Measurements from ENCODE around the gene TSHZ2.

TSHZ2 gene

DNA sequence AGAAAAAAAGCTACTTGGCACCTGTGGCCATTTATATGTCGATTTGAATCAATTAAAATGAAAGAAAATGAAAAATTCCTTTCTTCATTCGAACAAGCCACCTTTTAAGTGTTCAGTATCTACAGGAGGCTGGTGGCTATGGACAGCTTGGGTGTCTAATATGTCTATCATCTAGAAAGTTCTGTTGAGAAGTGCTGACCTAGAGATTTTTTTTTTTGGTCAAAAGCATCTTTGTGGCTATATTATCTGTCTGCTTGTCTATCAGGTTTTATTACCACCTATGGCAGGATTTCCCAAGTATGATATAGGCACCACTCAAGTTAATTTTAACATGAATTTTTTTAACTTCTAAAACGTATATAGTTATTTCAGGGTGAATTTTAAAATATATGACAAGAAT, 250.8 kb downstream of the TSHZ2 start:
- TF ChIP-seq, protein P1, sequence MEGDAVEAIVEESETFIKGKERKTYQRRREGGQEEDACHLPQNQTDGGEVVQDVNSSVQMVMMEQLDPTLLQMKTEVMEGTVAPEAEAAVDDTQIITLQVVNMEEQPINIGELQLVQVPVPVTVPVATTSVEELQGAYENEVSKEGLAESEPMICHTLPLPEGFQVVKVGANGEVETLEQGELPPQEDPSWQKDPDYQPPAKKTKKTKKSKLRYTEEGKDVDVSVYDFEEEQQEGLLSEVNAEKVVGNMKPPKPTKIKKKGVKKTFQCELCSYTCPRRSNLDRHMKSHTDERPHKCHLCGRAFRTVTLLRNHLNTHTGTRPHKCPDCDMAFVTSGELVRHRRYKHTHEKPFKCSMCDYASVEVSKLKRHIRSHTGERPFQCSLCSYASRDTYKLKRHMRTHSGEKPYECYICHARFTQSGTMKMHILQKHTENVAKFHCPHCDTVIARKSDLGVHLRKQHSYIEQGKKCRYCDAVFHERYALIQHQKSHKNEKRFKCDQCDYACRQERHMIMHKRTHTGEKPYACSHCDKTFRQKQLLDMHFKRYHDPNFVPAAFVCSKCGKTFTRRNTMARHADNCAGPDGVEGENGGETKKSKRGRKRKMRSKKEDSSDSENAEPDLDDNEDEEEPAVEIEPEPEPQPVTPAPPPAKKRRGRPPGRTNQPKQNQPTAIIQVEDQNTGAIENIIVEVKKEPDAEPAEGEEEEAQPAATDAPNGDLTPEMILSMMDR (IDR thresholded peaks at IDR 0.05; ENCODE audit: low read depth, low read length): no peak
- no peak overlapping the region for H3K4me3 ChIP-seq (replicated peaks in 1 of 2; ENCODE audit: low read depth in 2 of 2, low read length in 2 of 2)

DNA sequence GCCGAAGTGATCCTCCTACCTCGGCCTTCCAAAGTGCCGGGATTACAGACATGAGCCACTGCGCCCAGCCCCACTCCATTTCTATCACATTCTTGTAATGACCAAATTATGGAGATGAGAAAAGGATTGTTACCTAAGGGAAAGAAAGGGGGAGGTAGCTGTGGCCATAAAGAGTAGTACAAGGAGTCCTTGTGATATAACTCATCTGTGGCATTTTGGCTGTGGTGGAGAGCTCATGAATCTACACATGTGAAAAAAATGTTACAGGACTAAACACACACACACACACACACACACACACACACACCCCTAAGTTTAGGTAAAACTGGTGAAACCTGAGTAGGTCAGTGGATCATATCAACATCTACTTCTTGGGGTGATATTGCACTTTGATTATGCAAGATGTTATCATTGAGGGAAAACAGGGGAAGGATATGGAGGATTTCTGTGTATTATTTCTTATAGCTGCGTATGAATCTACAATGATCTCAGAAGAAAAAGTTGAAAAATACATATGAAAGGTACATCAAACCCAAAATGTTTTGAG, 251.5 kb downstream of the TSHZ2 start:
- TF ChIP-seq, protein P1 (IDR thresholded peaks at IDR 0.05; ENCODE audit: low read depth, low read length): no peak
- DNase-seq (ENCODE audit: low read depth in 2 of 2): no peak

More for the DNA sequence above, 250.8 kb downstream of the TSHZ2 start:
- DNase-seq (ENCODE audit: low read depth in 2 of 2): no peak

DNA sequence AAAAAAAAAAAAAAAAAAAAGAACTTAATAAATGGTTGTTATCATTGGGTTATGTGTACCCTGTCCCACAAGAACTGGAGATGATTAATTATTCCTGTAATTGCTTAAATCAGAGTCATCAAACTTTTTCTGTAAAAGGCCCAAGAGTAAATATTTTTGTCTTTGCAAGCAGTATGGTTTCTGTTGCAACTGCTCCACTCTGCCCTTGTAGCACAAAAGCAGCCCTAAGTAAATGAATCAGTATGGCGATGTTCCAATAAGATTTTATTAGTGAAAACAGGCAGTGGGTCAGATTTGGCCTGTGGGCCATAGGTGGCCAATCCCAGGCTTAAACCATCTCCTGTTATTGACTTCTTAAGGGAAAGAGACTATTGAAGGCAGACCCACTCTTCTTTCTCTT, 252.7 kb downstream of the TSHZ2 start:
- no peak overlapping the region for H3K4me3 ChIP-seq (replicated peaks in 1 of 2; ENCODE audit: low read depth in 2 of 2, low read length in 2 of 2)
- DNase-seq (ENCODE audit: low read depth in 2 of 2): peak in 1 of 2 donors; percentile 26
- TF ChIP-seq, protein P1 (IDR thresholded peaks at IDR 0.05; ENCODE audit: low read depth, low read length): no peak

More for the DNA sequence above, 251.5 kb downstream of the TSHZ2 start:
- no peak overlapping the region for H3K4me3 ChIP-seq (replicated peaks in 1 of 2; ENCODE audit: low read depth in 2 of 2, low read length in 2 of 2)

DNA sequence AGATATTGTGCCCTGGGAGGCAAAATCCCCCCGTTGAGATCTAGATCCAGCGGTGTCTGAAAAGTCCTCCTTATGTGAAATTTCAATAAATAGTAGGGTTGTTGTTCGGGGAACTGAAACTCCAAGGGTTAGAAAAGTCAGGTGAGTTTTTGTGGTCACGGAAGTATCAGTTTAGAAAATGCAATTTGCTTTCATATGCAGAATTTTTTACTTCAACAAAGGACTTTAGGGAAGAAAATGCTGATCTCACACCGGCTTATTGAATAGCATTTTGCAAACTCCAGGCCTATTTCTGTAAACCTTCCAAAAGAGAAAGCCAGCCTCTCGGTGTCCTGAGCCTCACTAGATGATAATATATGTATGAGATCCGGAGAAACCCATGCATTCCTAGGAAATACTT, 254.7 kb downstream of the TSHZ2 start:
- no peak for DNase-seq (ENCODE audit: low read depth in 2 of 2)
- TF ChIP-seq, protein P1 (IDR thresholded peaks at IDR 0.05; ENCODE audit: low read depth, low read length): no peak
- H3K4me3 ChIP-seq (replicated peaks in 1 of 2; ENCODE audit: low read depth in 2 of 2, low read length in 2 of 2): no peak overlapping the region

DNA sequence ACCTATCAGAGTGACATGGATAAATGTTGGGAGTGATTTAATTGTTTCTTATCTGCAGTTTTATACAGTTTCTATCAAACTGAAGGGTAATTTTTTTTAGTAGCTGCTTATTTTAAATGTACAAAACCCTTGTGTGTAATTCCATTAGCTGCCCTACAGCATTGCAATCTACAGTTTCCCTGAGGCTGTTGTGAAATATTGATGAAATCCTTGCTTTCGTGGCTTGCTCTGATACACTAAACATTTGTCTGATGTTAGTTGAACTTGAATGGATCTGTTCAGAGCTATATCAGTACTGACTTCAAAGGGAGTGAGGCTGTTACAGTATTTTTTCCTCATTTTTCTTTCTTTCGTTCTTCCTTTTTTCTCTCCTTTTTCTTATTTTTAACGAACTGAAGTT, 255.4 kb downstream of the TSHZ2 start:
- TF ChIP-seq, protein P1 (IDR thresholded peaks at IDR 0.05; ENCODE audit: low read depth, low read length): no peak
- DNase-seq (ENCODE audit: low read depth in 2 of 2): no peak
- no peak overlapping the region for H3K4me3 ChIP-seq (replicated peaks in 1 of 2; ENCODE audit: low read depth in 2 of 2, low read length in 2 of 2)

DNA sequence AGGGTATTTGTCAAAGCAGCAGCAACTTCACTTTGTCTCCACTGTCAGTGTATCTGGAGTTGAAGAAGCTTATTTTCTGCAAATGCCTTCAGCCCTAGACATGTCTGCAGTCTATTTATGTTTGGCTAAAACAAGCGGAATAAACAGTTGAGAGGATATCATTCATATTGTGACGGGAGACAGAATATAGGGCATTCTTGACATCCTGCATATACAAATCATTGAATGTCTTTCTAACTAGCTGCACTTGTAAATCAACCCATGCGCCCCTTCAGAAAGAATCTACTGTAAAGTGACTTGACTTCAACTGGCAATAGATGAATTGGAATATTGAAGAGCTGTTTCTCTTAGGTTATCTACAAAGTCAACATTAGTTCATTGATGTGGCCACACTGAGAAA, 258.9 kb downstream of the TSHZ2 start:
- TF ChIP-seq, protein P1 (IDR thresholded peaks at IDR 0.05; ENCODE audit: low read depth, low read length): no peak
- H3K4me3 ChIP-seq (replicated peaks in 1 of 2; ENCODE audit: low read depth in 2 of 2, low read length in 2 of 2): no peak overlapping the region
- no peak for DNase-seq (ENCODE audit: low read depth in 2 of 2)

DNA sequence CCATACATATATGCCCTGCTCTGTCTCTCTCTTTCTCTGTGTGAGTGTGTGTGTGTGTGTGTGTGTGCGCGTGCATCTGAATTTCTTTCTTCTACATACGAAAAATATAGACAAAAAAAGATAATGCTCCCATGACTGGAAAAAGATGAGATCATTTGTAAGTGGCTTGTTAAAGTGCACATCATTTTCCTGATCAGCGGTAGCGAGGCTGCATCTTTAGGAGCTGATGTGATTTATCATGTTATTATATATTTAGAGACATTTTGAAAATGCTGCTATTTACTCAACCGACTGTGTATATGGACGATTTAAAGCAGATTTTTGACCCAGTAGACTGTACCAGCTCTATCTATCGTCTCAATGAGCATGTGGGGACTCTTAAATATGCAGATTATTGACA, 265.3 kb downstream of the TSHZ2 start:
- no peak for DNase-seq (ENCODE audit: low read depth in 2 of 2)
- H3K4me3 ChIP-seq (replicated peaks in 1 of 2; ENCODE audit: low read depth in 2 of 2, low read length in 2 of 2): no peak overlapping the region
- TF ChIP-seq, protein P1 (IDR thresholded peaks at IDR 0.05; ENCODE audit: low read depth, low read length): no peak

Measured in cardiac fibroblast (primary cell).